Loucy (cell line): ENCODE measurements around the gene CCDC73.

Experiments
- EZH2phosphoT487 ChIP-seq: fragments of 200-600 bp; IDR thresholded peaks from 2 replicates; pipeline ENCODE4 v1.6.1; 2018; ENCODE audit warnings: antibody characterized with exemption, mild to moderate bottlenecking, moderate library complexity, borderline replicate concordance
- TF ChIP-seq, protein P1 (sequence below): fragments of 200-600 bp; sonication (generic); conservative IDR thresholded peaks from 2 replicates; pipeline ENCODE4 v1.5.1; 2014; ENCODE audit warnings: mild to moderate bottlenecking, antibody characterized with exemption, low read length

DNA sequence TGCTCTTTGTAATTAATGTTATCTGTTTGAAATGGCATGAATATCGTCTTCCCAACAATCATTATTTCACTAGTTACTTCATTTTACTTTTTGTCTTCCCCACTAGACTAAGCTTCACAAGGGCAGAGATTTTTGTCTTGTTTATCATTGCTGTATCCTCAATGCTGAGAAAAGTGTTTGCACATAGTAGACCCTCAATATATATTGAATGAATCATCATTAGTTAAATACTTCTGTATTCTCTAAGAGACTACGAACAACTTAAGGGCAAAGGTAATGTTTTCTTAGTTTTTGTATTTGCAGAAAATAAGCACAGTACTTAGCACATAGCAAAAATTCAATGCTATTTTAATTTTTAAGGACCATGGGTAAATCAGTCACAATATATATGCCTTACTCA is 95.9 kb downstream of the CCDC73 start:
- TF ChIP-seq, protein P1, sequence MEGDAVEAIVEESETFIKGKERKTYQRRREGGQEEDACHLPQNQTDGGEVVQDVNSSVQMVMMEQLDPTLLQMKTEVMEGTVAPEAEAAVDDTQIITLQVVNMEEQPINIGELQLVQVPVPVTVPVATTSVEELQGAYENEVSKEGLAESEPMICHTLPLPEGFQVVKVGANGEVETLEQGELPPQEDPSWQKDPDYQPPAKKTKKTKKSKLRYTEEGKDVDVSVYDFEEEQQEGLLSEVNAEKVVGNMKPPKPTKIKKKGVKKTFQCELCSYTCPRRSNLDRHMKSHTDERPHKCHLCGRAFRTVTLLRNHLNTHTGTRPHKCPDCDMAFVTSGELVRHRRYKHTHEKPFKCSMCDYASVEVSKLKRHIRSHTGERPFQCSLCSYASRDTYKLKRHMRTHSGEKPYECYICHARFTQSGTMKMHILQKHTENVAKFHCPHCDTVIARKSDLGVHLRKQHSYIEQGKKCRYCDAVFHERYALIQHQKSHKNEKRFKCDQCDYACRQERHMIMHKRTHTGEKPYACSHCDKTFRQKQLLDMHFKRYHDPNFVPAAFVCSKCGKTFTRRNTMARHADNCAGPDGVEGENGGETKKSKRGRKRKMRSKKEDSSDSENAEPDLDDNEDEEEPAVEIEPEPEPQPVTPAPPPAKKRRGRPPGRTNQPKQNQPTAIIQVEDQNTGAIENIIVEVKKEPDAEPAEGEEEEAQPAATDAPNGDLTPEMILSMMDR, result no peak
- no peak for TF ChIP-seq EZH2phosphoT487
